ENCODE measurements around the gene TSACC. TPM values are rescaled to one million over a fixed set of nuclear protein-coding genes. Genes with fewer than 3 reads are reported as not detected.

Gene TSACC
- total RNA-seq, 2 donors from 2014 or later = not detected

- TF ChIP-seq CTCF (IDR thresholded peaks at IDR 0.05) = no peak
- Histone ChIP-seq H3K27ac (no peak overlapping the region), H3K4me3 (no peak overlapping the region), H3K27me3 (replicated peaks; ENCODE audit: insufficient read depth) (no peaks in the 10 kb centered on the region), H3K9me3 (no peaks in the 10 kb centered on the region), H3K4me1 (ENCODE audit: control insufficient read depth in 1 of 2, low read depth in 2 of 2) (peaks cover 4 to 10% of the 10 kb centered on the region in 2 donors), H3K36me3 (no peaks in the 10 kb centered on the region)
- no peak for ATAC-seq (ENCODE audit: insufficient number of reproducible peaks, low FRiP score, low read depth)
- DNase-seq (ENCODE audit: low spot score) = no peak
These were observed 27.4 kb downstream of the TSACC start for GRCh38 chr1:156365754-156366153.

GRCh38 chr1:156366378-156367166 lies 28.2 kb downstream of the TSACC start:
- peaks cover 4 to 10% of the 10 kb centered on the region in 2 donors for H3K4me1 ChIP-seq (ENCODE audit: control insufficient read depth in 1 of 2, low read depth in 2 of 2)
- H3K4me3 ChIP-seq = no peak overlapping the region
- H3K36me3 ChIP-seq = no peaks in the 10 kb centered on the region
- H3K27ac ChIP-seq = no peak overlapping the region
- TF ChIP-seq CTCF (IDR thresholded peaks at IDR 0.05) = no peak
- H3K9me3 ChIP-seq = no peaks in the 10 kb centered on the region
- ATAC-seq (ENCODE audit: insufficient number of reproducible peaks, low FRiP score, low read depth) = no peak
- DNase-seq (ENCODE audit: low spot score) = no peak
- no peaks in the 10 kb centered on the region for H3K27me3 ChIP-seq (replicated peaks; ENCODE audit: insufficient read depth)

GRCh38 chr1:156367383-156368156 lies 29.2 kb downstream of the TSACC start:
- Histone ChIP-seq H3K4me3 (no peak overlapping the region), H3K4me1 (ENCODE audit: control insufficient read depth in 1 of 2, low read depth in 2 of 2) (peaks cover 4 to 10% of the 10 kb centered on the region in 2 donors), H3K9me3 (no peaks in the 10 kb centered on the region), H3K27me3 (replicated peaks; ENCODE audit: insufficient read depth) (no peaks in the 10 kb centered on the region), H3K36me3 (no peaks in the 10 kb centered on the region), H3K27ac (no peak overlapping the region)
- ATAC-seq (ENCODE audit: insufficient number of reproducible peaks, low FRiP score, low read depth) = no peak
- no peak for DNase-seq (ENCODE audit: low spot score)
- no peak for TF ChIP-seq CTCF (IDR thresholded peaks at IDR 0.05)

GRCh38 chr1:156368157-156368658 lies 29.9 kb downstream of the TSACC start:
- peaks cover 4 to 10% of the 10 kb centered on the region in 2 donors for H3K4me1 ChIP-seq (ENCODE audit: control insufficient read depth in 1 of 2, low read depth in 2 of 2)
- no peak overlapping the region for H3K4me3 ChIP-seq
- H3K9me3 ChIP-seq = no peaks in the 10 kb centered on the region
- ATAC-seq (ENCODE audit: insufficient number of reproducible peaks, low FRiP score, low read depth) = no peak
- no peak for TF ChIP-seq CTCF (IDR thresholded peaks at IDR 0.05)
- DNase-seq (ENCODE audit: low spot score) = no peak
- H3K36me3 ChIP-seq = no peaks in the 10 kb centered on the region
- no peak overlapping the region for H3K27ac ChIP-seq
- no peaks in the 10 kb centered on the region for H3K27me3 ChIP-seq (replicated peaks; ENCODE audit: insufficient read depth)

Data from thoracic aorta (tissue), 2 donors.